HEK293T (cell line): ENCODE results near the gene TEDDM1.
"Not testable (repeated sequence)": the region's sequence is repeated elsewhere in the genome, so short reads cannot be mapped to it uniquely, and the experiment has no call there.

Source experiments
- CTCF ChIA-PET: fragments of 350-600 bp; formaldehyde crosslinking; extraction: SDS; loops from one replicate; lab custom pipeline; 2021; ENCODE audit warnings: antibody characterized with exemption, inconsistent platforms; lab: Yijun Ruan, JAX
- POLR2A ChIA-PET: fragments of 350-600 bp; formaldehyde crosslinking; extraction: SDS; loops from one replicate; lab custom pipeline; 2020; ENCODE audit warnings: antibody characterized with exemption, inconsistent platforms; lab: Yijun Ruan, JAX
- DNase-seq: peaks from one replicate; pipeline ENCODE4 v3.0.0; 2012; ENCODE audit warnings: mixed read lengths; ENCODE audit errors: extremely low spot score
- ARNT ChIP-seq: fragments of 450-650 bp; IDR thresholded peaks from 2 replicates; pipeline ENCODE4 v1.6.1; 2017; ENCODE audit warnings: mild to moderate bottlenecking
- BHLHE40 ChIP-seq: fragments of 450-650 bp; IDR thresholded peaks from 2 replicates; pipeline ENCODE4 v1.6.1; 2016; ENCODE audit warnings: mild to moderate bottlenecking, moderate library complexity, borderline replicate concordance
- CTBP1 ChIP-seq: fragments of 450-650 bp; IDR thresholded peaks from 2 replicates; pipeline ENCODE4 v1.6.1; 2016; ENCODE audit warnings: borderline replicate concordance
- ELF4 ChIP-seq: fragments of 450-650 bp; IDR thresholded peaks from 2 replicates; pipeline ENCODE4 v1.6.1; 2017; ENCODE audit warnings: antibody characterized with exemption
- FOXA1 ChIP-seq: fragments of 450-650 bp; IDR thresholded peaks from 2 replicates; pipeline ENCODE4 v1.6.1; 2016; ENCODE audit warnings: mild to moderate bottlenecking
- FOXK2 ChIP-seq: fragments of 450-650 bp; IDR thresholded peaks from 2 replicates; pipeline ENCODE4 v1.6.1; 2016; ENCODE audit warnings: mild to moderate bottlenecking
- FOXM1 ChIP-seq: fragments of 450-650 bp; IDR thresholded peaks from 2 replicates; pipeline ENCODE4 v1.6.1; 2017; ENCODE audit warnings: mild to moderate bottlenecking, borderline replicate concordance
- HDGF ChIP-seq: fragments of 450-650 bp; IDR thresholded peaks from 2 replicates; pipeline ENCODE4 v1.6.1; 2017; ENCODE audit warnings: antibody characterized with exemption, borderline replicate concordance
- L3MBTL2 ChIP-seq: fragments of 450-650 bp; conservative IDR thresholded peaks from 2 replicates; pipeline ENCODE4 v1.6.1; 2016; ENCODE audit warnings: mild to moderate bottlenecking
- LEF1 ChIP-seq: fragments of 450-650 bp; IDR thresholded peaks from 2 replicates; pipeline ENCODE4 v1.6.1; 2017; ENCODE audit warnings: mild to moderate bottlenecking, borderline replicate concordance
- NFRKB ChIP-seq: fragments of 450-650 bp; IDR thresholded peaks from 2 replicates; pipeline ENCODE4 v1.6.1; 2016; ENCODE audit warnings: mild to moderate bottlenecking, moderate library complexity
- PKNOX1 ChIP-seq: fragments of 450-650 bp; IDR thresholded peaks from 2 replicates; pipeline ENCODE4 v1.6.1; 2016
- SP1 ChIP-seq: fragments of 450-650 bp; IDR thresholded peaks from 2 replicates; pipeline ENCODE4 v1.6.1; 2017
- SUZ12 ChIP-seq: fragments of 450-650 bp; IDR thresholded peaks from 2 replicates; pipeline ENCODE4 v1.6.1; 2016; ENCODE audit warnings: mild to moderate bottlenecking
- TARDBP ChIP-seq: fragments of 450-650 bp; IDR thresholded peaks from 2 replicates; pipeline ENCODE4 v1.6.1; 2016
- ZNF384 ChIP-seq: fragments of 450-650 bp; IDR thresholded peaks from 2 replicates; pipeline ENCODE4 v1.6.1; 2016

Gene TEDDM1

GRCh38 chr1:182383037-182383661, 17.3 kb downstream of the TEDDM1 start:
- ChIA-PET POLR2A (no interaction called here), CTCF (no interaction called here)
- DNase-seq, result no peak
- TF ChIP-seq ARNT (no peak), PKNOX1 (no peak), CTBP1 (no peak), ZNF384 (no peak), BHLHE40 (no peak)

GRCh38 chr1:182381962-182382819, 18.3 kb downstream of the TEDDM1 start:
- POLR2A ChIA-PET, result interaction anchor here (0.9 to 1.1 kb wide), 3 partner anchors 8 to 11 kb away, joined by 3 to 4 read pairs (median 3); no protein-coding TSS in a partner anchor
- CTCF ChIA-PET, result interaction anchor here (0.7 kb wide), 1 partner anchor 15 kb away, joined by 3 read pairs; no protein-coding TSS in a partner anchor
- no peak for DNase-seq
- no peak for TF ChIP-seq BHLHE40
- TF ChIP-seq HDGF, result no peak
- no peak for TF ChIP-seq SUZ12
- TF ChIP-seq NFRKB, result no peak
- TF ChIP-seq FOXA1, result no peak
- no peak for TF ChIP-seq SP1
- no peak for TF ChIP-seq ZNF384
- no peak for TF ChIP-seq TARDBP
- TF ChIP-seq PKNOX1, result no peak
- no peak for TF ChIP-seq CTBP1
- no peak for TF ChIP-seq ELF4
- no peak for TF ChIP-seq L3MBTL2
- no peak for TF ChIP-seq FOXM1
- TF ChIP-seq LEF1, result no peak
- no peak for TF ChIP-seq FOXK2
- no peak for TF ChIP-seq ARNT

- ChIA-PET POLR2A (no interaction called here), CTCF (no interaction called here)
- TF ChIP-seq ARNT (no peak), TARDBP (no peak), SP1 (no peak), FOXK2 (no peak), PKNOX1 (no peak), CTBP1 (no peak), HDGF (no peak)
- no peak for DNase-seq
Measured at GRCh38 chr1:182380199-182380598, 20.3 kb downstream of the TEDDM1 start.

GRCh38 chr1:182379781-182380180, 20.7 kb downstream of the TEDDM1 start:
- DNase-seq, CTCF ChIA-PET, POLR2A ChIA-PET: not testable (repeated sequence)

GRCh38 chr1:182376936-182377574, 23.4 kb downstream of the TEDDM1 start:
- TF ChIP-seq FOXK2 (no peak), PKNOX1 (no peak), BHLHE40 (no peak), HDGF (no peak), SUZ12 (no peak), ELF4 (no peak), LEF1 (no peak)
- ChIA-PET POLR2A (interaction anchor here (1.0 kb wide), 1 partner anchor 15 kb away, joined by 4 read pairs; the partner anchor contains the start of gene GLUL), CTCF (no interaction called here)
- no peak for DNase-seq
